Endothelial cell of umbilical vein (primary cell): ENCODE data around the gene ISG15. TPM values are rescaled to one million over a fixed set of nuclear protein-coding genes. Genes with fewer than 3 reads are reported as not detected.

ENCODE experiments used
- BruUV-seq: library from RNA; stranded (reverse); fragments of 400-500 nt; replicated peaks from 2 replicates; lab custom pipeline; 2021; lab: Mats Ljungman, UMichigan
- CTCF ChIA-PET: fragments of 300-600, 350-600 bp; sonication (Branson Sonifier 250); formaldehyde crosslinking; loops from one replicate; lab custom pipeline; 2021; ENCODE audit warnings: antibody characterized with exemption, inconsistent platforms; lab: Charles Lee
- POLR2A ChIA-PET: fragments of 300-600, 350-600 bp; sonication (Branson Sonifier 250); formaldehyde crosslinking; loops from one replicate; lab custom pipeline; 2021; ENCODE audit warnings: antibody characterized with exemption, inconsistent platforms; lab: Charles Lee
- DNase-seq: peaks from one replicate; pipeline ENCODE4 v3.0.0-alpha.2; 2011; ENCODE audit warnings: low read depth, low spot score
- FAIRE-seq: peaks from 2 replicates; lab custom pipeline; 2011; peaks lifted over from hg19 to GRCh38; lab: Jason Lieb, UNC
- H2AFZ ChIP-seq: 2 replicates; pipeline ENCODE4 v1.6.0; 2012; ENCODE audit warnings: low read depth, low read length, control low read depth, inconsistent platforms
- H3K27ac ChIP-seq: 2 replicates; pipeline ENCODE4 v1.5.1; 2011; ENCODE audit warnings: low read depth, mild to moderate bottlenecking, control low read depth, low read length, moderate library complexity; ENCODE audit not compliant: insufficient read depth
- H3K27me3 ChIP-seq, 2 experiments: 2 replicates each; pipeline versions ENCODE4 v1.6.0 to v1.6.1; 2011; ENCODE audit warnings: low read length in 2 of 2, mixed read lengths in 1 of 2; ENCODE audit not compliant: control insufficient read depth in 2 of 2, insufficient read depth in 2 of 2
- H3K36me3 ChIP-seq, 2 experiments: 2 replicates in 1 of 2; 3 replicates in 1 of 2; pipeline ENCODE4 v1.5.1; 2011; ENCODE audit warnings: low read length in 2 of 2, mild to moderate bottlenecking in 1 of 2, moderate library complexity in 1 of 2; ENCODE audit not compliant: control insufficient read depth in 2 of 2, insufficient read depth in 2 of 2; ENCODE audit errors: extremely low read depth in 1 of 2
- H3K4me1 ChIP-seq: 3 replicates; pipeline ENCODE4 v1.5.1; 2011; ENCODE audit warnings: mild to moderate bottlenecking, low read length; ENCODE audit not compliant: control insufficient read depth, insufficient read depth; ENCODE audit errors: extremely low read depth
- H3K4me2 ChIP-seq: 2 replicates; pipeline ENCODE4 v1.6.1; 2011; ENCODE audit warnings: low read length, control low read depth, mixed read lengths; ENCODE audit not compliant: insufficient read depth
- H3K4me3 ChIP-seq, 3 experiments: fragments of 200-600 bp in 1 of 3; sonication (generic), shearing (Covaris generic) in 1 of 3; replicated peaks in 1 of 3; 2 replicates each; pipeline ENCODE4 v1.5.1; 2011 to 2016; ENCODE audit warnings: control low read depth in 3 of 3, low read length in 3 of 3, mild to moderate bottlenecking in 2 of 3, inconsistent platforms in 1 of 3, low read depth in 1 of 3, moderate library complexity in 1 of 3; ENCODE audit not compliant: insufficient read depth in 1 of 3
- H3K79me2 ChIP-seq: 2 replicates; pipeline ENCODE4 v1.6.0; 2012; ENCODE audit warnings: low read length, inconsistent platforms; ENCODE audit not compliant: control insufficient read depth, insufficient read depth
- H3K9ac ChIP-seq: replicated peaks from 2 replicates; pipeline ENCODE3; 2011; ENCODE audit warnings: low read length, control low read depth; ENCODE audit not compliant: insufficient read depth; ENCODE audit errors: extremely low read depth
- H3K9me1 ChIP-seq: replicated peaks from 3 replicates; pipeline ENCODE4 v1.6.0; 2011; ENCODE audit warnings: mild to moderate bottlenecking, low read length; ENCODE audit not compliant: control insufficient read depth, insufficient read depth; ENCODE audit errors: extremely low read depth
- H3K9me3 ChIP-seq: replicated peaks from 2 replicates; pipeline ENCODE4 v1.5.1; 2012; ENCODE audit warnings: low read length, inconsistent platforms; ENCODE audit not compliant: control insufficient read depth, insufficient read depth
- H4K20me1 ChIP-seq: replicated peaks from 2 replicates; pipeline ENCODE3; 2011; ENCODE audit warnings: mild to moderate bottlenecking, low read length; ENCODE audit not compliant: control insufficient read depth, insufficient read depth; ENCODE audit errors: extremely low read depth
- FOS ChIP-seq: IDR thresholded peaks from 2 replicates; pipeline ENCODE4 v1.6.1; 2011; ENCODE audit warnings: mild to moderate bottlenecking, low read length, moderate library complexity, borderline replicate concordance; ENCODE audit not compliant: insufficient read depth
- GATA2 ChIP-seq: IDR thresholded peaks from 2 replicates; pipeline ENCODE4 v1.7.0; 2011; ENCODE audit warnings: low read depth, mild to moderate bottlenecking, moderate library complexity, mixed read lengths, low read length; ENCODE audit not compliant: insufficient read length, insufficient read depth
- JUN ChIP-seq: IDR thresholded peaks from 2 replicates; pipeline ENCODE4 v1.6.1; 2011; ENCODE audit warnings: borderline replicate concordance, low read depth; ENCODE audit not compliant: insufficient read length, insufficient read depth
- MYC ChIP-seq: IDR thresholded peaks from one replicate; pipeline ENCODE4 v1.6.1; 2011; ENCODE audit warnings: mild to moderate bottlenecking, low read depth, low read length
- POLR2A ChIP-seq: IDR thresholded peaks from 2 replicates; pipeline ENCODE4 v1.6.1; 2012; ENCODE audit warnings: low read depth, mild to moderate bottlenecking, control low read depth, low read length
- POLR2AphosphoS5 ChIP-seq: IDR thresholded peaks from 2 replicates; pipeline ENCODE4 v1.6.1; 2012; ENCODE audit warnings: low read depth, mild to moderate bottlenecking, control low read depth, low read length, moderate library complexity; ENCODE audit not compliant: insufficient read depth
- dilution Hi-C: fragments of 300-500 bp; cut with MboI; formaldehyde crosslinking; loops from one replicate; pipeline ENCODE4 v1.15.0; 2019; ENCODE audit warnings: low sequenced_read_pairs; ENCODE audit not compliant: extremely low pct_ligation_motif_present
- intact Hi-C: fragments of 100-400 bp; cut with micrococcal nuclease; formaldehyde crosslinking; loops from one replicate; pipeline ENCODE4 v1.10.0; 2022
- polyA plus RNA-seq, 4 experiments: library from polyadenylated mRNA; depleted of rRNA in 3 of 4; stranded (reverse) in 3 of 4; unstranded in 1 of 4; fragments of >200 nt; gene quantifications; 2 replicates each; pipeline versions ENCODE4 v1.2.1 to v1.2.3, GENCODE V29; 2011 to 2012; ENCODE audit warnings: missing spikeins in 1 of 4
- total RNA-seq: library from RNA; stranded (reverse); gene quantifications from 2 replicates; pipeline ENCODE4 v1.2.3, GENCODE V29; 2021
- TF ChIP-seq, protein P1 (sequence below): IDR thresholded peaks from 2 replicates; pipeline ENCODE4 v1.6.1; 2011; ENCODE audit not compliant: insufficient read depth, insufficient read length
- TF ChIP-seq, protein P2 (sequence below), 2 donors: IDR thresholded peaks; 1 replicate in 1 of 2; 2 replicates in 1 of 2; pipeline ENCODE4 v1.5.1; 2011; ENCODE audit warnings: low read length in 2 of 2, mild to moderate bottlenecking in 2 of 2, moderate library complexity in 2 of 2, control low read depth in 1 of 2, inconsistent platforms in 1 of 2, low read depth in 1 of 2; ENCODE audit not compliant: insufficient read depth in 1 of 2; ENCODE audit errors: extremely low read depth in 1 of 2

Gene ISG15
- total and polyA plus RNA-seq, 2 donors (not counting 3 experiments of a cell fraction or from before 2014, with no cell fraction given): 44.6 to 154 TPM

DNA sequence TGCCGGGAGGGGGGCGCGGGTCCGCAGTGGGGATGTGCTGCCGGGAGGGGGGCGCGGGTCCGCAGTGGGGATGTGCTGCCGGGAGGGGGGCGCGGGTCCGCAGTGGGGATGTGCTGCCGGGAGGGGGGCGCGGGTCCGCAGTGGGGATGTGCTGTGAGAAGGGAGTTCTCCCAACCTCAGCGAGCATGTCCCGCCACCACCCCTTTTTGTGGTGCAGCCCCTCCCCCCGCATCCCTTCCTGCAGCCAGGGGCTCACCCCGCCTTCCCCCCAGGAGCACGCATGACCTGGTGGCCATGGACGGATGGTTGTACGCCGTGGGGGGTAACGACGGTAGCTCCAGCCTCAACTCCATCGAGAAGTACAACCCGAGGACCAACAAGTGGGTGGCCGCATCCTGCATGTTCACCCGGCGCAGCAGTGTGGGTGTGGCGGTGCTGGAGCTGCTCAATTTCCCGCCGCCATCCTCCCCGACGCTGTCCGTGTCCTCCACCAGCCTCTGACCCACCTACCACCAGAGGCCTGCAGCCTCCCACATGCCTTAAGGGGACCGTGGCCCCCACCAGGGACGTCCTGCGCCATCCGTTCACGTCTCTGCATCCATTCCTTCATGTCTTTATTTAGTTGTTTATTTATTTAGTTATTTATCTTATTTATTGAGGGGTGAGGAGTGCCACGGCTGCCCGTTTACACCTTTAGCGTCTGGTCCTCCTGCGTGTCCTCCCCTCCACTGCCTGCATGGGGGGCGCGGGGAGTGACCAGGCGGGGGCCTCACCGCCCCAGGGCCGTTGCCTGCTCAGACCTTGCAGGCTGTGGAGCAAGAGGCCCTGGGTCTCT lies 48.4 kb upstream of the ISG15 start:
- DNase-seq (no peak), FAIRE-seq (no peak)
- no peak overlapping the region for H3K4me3 ChIP-seq
- no peaks in the 10 kb centered on the region for H3K9me1 ChIP-seq
- dilution Hi-C loops (no loop called here), intact Hi-C loops (no loop called here)
- POLR2A ChIA-PET: no interaction called here
- TF ChIP-seq MYC: no peak
- no peak for TF ChIP-seq GATA2
- TF ChIP-seq, protein P1, sequence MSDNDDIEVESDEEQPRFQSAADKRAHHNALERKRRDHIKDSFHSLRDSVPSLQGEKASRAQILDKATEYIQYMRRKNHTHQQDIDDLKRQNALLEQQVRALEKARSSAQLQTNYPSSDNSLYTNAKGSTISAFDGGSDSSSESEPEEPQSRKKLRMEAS: no peak
- TF ChIP-seq JUN: no peak
- no peak for TF ChIP-seq POLR2AphosphoS5
- TF ChIP-seq, protein P2, sequence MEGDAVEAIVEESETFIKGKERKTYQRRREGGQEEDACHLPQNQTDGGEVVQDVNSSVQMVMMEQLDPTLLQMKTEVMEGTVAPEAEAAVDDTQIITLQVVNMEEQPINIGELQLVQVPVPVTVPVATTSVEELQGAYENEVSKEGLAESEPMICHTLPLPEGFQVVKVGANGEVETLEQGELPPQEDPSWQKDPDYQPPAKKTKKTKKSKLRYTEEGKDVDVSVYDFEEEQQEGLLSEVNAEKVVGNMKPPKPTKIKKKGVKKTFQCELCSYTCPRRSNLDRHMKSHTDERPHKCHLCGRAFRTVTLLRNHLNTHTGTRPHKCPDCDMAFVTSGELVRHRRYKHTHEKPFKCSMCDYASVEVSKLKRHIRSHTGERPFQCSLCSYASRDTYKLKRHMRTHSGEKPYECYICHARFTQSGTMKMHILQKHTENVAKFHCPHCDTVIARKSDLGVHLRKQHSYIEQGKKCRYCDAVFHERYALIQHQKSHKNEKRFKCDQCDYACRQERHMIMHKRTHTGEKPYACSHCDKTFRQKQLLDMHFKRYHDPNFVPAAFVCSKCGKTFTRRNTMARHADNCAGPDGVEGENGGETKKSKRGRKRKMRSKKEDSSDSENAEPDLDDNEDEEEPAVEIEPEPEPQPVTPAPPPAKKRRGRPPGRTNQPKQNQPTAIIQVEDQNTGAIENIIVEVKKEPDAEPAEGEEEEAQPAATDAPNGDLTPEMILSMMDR (IDR thresholded peaks at IDR 0.05; ENCODE audit: extremely low read depth in 1 of 2, insufficient read depth in 1 of 2, low read depth in 1 of 2, low read length in 2 of 2): no peak
- TF ChIP-seq FOS: no peak
- TF ChIP-seq POLR2A: no peak
- H4K20me1 ChIP-seq: no peaks in the 10 kb centered on the region
- no peaks in the 10 kb centered on the region for H3K9me3 ChIP-seq
- no peak overlapping the region for H2AFZ ChIP-seq
- peaks cover 0 to 2% of the 10 kb centered on the region in 2 experiments for H3K27me3 ChIP-seq
- peaks cover 0 to 2% of the 10 kb centered on the region in 2 experiments for H3K36me3 ChIP-seq
- CTCF ChIA-PET: no interaction called here
- no peaks in the 10 kb centered on the region for H3K79me2 ChIP-seq
- H3K27ac ChIP-seq: no peak overlapping the region
- H3K9ac ChIP-seq: no peak overlapping the region
- peaks cover 11% of the 10 kb centered on the region for H3K4me1 ChIP-seq
- H3K4me2 ChIP-seq: no peak overlapping the region
- BruUV-seq: no TSS peak
